ENCODE data around the gene RCOR1.

GRCh38 chr14:102696332-102696731 is 103.9 kb downstream of the RCOR1 start:
- TF ChIP-seq REST (IDR thresholded peaks at IDR 0.05; ENCODE audit: borderline replicate concordance) (no peak), CTCF (IDR thresholded peaks at IDR 0.05; ENCODE audit: poor library complexity, severe bottlenecking) (no peak), MXI1 (conservative IDR thresholded peaks at IDR 0.05; ENCODE audit: poor library complexity, severe bottlenecking) (no peak), TAF1 (IDR thresholded peaks at IDR 0.05; ENCODE audit: low read depth) (no peak), EP300 (conservative IDR thresholded peaks at IDR 0.05; ENCODE audit: poor library complexity, severe bottlenecking) (no peak), POLR2AphosphoS5 (IDR thresholded peaks at IDR 0.05) (no peak), EZH2 (IDR thresholded peaks at IDR 0.05; ENCODE audit: borderline replicate concordance, insufficient read depth, low read length, poor library complexity, severe bottlenecking) (no peak)

Data from neural cell (in vitro differentiated cells).